ENCODE data around the gene MGLL.

- TF ChIP-seq GATA2 (IDR thresholded peaks at IDR 0.05; ENCODE audit: low read depth, low read length), result no peak
- TF ChIP-seq GATA3 (IDR thresholded peaks at IDR 0.05; ENCODE audit: low read depth, low read length), result no peak
Observed at GRCh38 chr3:127740136-127740915, 82.0 kb downstream of the MGLL start.
